GM21390 (cell line): ENCODE measurements around the gene SHLD3.
"Not testable (repeated sequence)": the region's sequence is repeated elsewhere in the genome, so short reads cannot be mapped to it uniquely, and the experiment has no call there.

Source experiments
- ATAC-seq: cut with Tn5 transposase; IDR thresholded peaks from one replicate; pipeline ENCODE4 v1.9.1; 2021; ENCODE audit not compliant: unreplicated experiment

The SHLD3 gene

GRCh38 chr5:65676056-65676455 is 51.2 kb downstream of the SHLD3 start:
- not testable (repeated sequence) for ATAC-seq
